T-helper 22 cell (primary cell): Measurements from ENCODE around the gene SHISA5.
A peak's percentile ranks its signal among the peaks of the same experiment; 100 is the strongest.
"Not testable (repeated sequence)": the region's sequence is repeated elsewhere in the genome, so short reads cannot be mapped to it uniquely, and the experiment has no call there.

ENCODE experiments used
- DNase-seq: peaks from one replicate; pipeline ENCODE4 v3.0.0-alpha.2; 2020; ENCODE audit warnings: low read depth

SHISA5 gene

DNA sequence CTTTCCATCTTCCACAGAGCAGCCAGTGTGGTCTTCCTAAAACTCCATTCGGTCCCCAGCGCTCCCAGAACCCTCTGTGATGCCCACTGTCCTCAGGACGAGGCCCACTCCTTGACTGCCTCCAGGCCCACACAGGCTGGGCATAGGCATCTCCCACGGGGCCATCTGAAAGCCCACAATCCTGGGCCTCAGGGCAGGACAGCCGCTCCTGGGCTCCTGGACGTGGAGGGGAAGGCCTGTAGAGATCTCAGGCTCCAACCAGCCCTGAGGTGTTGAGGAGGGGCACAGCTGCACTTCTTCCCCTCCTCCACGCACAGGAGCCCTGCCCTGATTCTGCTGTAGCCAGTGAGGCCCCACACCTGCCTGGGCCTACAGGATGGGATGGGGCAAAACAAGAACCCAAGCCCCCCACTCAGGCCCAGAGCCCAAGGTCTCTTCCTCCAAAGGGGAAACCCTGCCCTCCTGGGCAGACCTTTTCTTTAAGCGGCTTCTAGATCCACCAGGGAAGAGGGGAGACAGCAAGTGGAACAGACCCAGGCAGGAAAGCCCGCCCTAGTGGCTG, 25.9 kb downstream of the SHISA5 start:
- no peak for DNase-seq

DNA sequence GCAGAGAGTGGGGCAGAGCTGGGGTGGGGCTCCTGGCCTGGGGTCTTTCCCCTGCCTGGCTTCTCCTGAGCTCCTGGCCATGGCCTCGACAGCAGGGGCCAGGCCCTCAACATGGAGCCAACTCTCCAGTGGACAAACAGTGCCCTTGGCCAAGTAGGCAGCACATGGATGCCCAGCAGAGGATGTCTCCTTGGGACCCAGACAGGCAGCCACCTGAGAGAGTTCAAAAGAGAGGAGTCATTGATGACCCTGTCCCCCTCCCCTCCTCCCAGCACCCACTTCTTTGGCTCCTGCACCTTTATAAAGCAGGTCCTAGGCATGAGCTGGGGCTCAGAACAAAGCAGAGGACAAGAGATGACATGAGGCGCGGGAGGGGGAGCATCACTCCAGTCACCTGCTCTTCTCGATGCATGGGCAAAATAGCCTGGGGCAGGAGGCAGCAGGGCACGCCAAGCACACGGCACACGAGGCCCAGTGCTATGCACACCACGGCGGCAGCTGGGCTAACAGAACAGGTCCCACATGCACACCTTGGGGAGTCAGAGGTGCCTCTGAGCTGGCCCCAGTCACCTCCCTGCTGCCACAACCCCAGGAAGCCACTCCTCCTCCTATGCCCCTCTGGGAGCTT, 27.4 kb downstream of the SHISA5 start:
- DNase-seq: no peak

DNA sequence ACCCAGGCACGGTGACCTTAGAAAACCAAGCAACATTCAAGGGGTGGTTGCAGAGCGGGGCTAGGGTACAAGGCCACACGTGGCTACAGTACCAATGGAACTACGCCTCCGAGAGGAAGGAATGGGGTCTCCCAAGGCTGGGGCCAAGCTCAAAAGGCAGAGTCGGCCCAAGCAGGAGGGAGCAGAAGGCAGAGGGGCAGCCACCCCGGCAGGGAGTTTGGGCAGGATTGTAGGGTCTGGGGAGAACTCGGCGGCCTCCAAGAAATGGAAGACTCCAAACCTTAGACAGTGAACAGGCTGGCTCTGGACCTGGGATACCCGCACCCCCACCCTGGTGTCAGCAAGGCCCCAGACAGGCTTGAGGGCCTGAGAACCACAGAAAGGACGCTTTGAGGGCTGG, 28.8 kb downstream of the SHISA5 start:
- DNase-seq: no peak

DNA sequence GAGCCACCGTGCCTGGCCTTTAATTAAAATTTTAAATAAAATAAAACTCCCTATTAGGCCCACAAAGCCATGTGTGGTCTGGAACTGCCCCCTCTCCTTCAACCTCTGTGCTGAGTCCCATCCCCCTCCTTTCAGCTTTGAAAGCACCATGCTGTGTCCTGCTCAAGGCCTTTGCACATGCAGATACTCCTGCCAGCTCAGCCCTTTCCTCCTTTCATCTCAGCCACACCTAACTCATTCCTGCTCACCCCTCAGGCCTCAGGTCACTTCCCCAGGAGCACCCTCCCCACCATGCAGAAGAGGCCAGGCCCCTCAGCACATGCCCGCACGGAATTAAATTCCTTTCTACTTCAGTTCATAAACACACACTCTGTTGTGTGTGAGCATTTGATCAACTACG, 29.4 kb downstream of the SHISA5 start:
- no peak for DNase-seq

DNA sequence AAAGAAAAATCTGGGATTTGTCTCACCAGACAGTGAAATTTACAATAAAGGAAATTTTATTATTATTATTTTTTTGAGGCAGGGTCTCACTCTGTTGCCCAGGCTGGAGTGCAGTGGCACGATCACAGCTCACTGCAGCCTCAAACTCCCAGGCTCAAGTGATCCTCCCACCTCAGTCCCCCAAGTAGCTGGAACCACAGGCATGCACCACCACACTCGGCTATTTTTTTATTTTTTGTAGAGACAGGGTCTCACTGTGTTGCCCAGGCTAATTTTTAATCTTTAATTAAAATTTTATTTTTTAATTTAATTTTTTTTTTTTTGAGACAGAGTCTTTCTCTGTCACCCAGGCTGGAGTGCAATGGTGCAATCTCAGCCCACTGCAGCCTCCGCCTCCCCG, 29.9 kb downstream of the SHISA5 start:
- DNase-seq: not testable (repeated sequence)

DNA sequence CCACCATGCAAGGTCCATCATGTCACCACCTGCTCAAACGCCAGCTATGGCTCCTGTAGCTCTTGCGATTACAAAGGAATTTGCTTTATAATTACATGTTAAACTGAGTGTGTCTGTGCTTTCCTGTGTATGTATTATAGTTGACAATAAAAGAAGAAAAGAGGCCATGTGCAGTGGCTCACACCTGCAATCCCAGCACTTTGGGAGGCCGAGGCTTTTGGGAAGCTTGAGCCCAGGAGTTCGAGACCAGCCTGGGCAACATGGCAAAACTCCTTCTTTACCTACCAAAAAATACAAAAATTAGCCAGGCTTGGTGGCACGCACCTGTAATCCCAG, 30.4 kb downstream of the SHISA5 start:
- no peak for DNase-seq

DNA sequence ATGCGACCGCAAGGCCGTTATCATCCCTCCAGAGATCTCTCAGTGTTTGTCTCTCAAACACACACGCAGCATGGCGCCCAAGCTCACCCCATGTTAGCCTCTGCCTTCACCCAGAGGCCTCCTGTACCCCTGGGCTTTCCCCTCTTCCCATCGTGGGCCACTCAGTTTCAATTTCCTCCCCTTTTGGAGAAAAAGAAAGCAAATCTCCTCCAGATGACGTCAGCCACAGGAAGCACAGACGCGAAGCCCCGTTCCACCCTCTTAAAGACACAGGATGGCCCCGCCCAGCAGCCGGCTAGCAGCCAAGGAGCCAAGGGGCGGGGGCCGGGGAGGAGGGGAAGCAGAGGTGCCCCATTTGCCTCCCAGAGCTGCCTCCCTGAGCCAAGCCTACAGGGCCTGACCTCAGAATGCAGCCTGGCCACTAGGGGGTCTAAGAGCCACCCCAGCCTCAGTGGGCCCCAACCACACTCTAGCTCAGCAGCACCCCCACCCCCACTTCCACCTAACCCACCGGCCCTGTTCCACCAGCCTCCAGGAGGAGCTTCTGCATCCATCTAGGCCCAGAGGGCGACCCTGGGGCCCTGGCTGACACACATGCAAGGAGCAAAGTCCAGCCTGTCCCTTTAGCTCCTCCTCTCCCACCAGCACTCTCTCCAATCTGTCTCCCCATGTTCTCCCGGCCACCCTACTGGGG, 30.9 kb downstream of the SHISA5 start:
- DNase-seq: peak; percentile 90

DNA sequence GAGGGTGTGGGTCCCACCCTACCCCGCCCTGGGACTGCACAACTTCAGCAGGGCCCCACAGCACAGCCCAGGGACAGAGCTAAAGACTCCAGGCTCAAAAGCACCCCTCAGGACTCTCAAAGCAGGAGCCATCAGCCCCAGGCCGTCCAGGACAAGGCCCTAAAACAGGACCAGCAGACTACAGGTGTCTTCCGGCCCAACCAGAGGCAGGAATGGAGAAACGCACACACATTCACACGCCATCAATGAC, 31.4 kb downstream of the SHISA5 start:
- DNase-seq: no peak

DNA sequence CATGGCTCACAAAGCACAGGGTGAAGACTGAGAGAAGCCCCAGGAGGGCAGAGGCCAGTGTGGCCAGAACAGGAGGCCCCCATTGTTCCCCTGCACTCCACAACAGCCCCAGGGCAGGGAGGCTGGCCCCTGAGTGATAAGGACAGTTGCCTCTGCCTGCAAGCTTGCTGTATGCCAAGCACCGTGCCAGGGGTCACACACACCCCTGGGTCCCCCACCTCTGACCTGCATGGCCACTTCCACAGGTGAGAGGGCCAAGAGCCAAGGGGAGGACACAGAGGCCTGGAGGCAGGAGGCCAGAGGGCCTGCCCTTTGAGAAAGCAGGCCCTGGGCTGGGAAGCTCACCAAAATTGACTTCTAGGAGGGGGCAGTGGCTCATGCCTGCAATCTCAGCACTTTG, 33.7 kb downstream of the SHISA5 start:
- DNase-seq: no peak

DNA sequence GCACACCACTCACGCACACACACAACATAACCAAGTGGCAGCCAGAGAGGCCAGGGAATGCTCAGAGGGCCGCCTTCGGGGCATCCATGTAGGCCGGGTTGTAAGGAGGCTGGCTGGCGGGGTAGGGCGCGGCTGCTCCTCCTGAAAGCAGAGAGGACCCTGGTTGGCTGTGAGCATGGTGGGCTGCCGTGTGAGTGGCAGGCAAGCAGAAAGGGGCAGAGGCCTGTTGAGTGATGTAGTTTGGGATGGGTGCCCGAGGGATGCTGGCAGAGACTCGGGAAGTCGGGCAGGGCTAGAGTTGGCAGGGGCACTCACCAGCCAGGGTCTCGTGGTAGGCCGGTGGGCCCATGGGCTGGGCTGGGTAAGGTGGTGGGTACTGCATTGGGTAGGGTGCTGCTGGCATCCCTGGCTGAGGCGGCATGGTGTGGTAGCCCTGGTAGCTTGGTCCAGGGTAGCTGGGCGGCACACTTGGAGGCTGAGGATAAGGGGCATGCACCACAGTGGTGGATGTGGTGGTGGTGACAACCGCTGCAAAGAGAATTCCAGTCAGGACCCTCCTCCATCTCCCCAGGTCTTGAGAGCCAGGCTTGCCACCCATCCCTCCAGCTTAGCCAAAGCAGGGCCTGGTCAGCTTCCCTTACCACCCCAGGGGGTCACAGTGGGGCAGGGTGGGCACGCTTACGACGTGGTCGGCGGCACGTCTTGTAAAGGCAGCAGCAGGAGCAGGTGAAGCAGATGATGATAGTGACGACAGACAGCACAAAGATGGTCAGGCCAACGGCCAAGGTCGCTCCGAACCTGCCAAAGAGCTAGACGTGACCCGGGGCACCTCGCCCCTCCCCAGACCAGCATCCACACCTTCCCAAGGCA, 34.7 kb downstream of the SHISA5 start:
- DNase-seq: no peak

DNA sequence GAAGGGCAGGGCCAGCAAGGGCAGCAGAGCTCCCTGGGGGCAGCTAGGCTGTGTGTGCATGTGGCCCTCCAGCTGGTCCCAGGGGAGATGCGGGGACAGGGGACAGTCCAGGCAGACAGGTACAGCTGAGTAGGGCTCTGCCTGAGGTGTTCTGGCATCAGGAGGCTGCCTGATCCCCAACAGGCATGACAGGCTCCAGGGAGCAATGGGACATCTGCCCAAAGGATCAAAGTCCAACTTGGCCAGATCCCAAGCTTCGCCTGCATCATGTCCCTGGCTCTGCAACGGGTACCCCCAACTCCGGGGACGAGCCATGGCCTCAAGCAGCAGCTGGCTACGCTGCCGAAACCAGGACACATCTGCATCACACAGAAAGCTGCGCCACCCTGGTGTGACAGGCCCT, 35.6 kb downstream of the SHISA5 start:
- DNase-seq: no peak

DNA sequence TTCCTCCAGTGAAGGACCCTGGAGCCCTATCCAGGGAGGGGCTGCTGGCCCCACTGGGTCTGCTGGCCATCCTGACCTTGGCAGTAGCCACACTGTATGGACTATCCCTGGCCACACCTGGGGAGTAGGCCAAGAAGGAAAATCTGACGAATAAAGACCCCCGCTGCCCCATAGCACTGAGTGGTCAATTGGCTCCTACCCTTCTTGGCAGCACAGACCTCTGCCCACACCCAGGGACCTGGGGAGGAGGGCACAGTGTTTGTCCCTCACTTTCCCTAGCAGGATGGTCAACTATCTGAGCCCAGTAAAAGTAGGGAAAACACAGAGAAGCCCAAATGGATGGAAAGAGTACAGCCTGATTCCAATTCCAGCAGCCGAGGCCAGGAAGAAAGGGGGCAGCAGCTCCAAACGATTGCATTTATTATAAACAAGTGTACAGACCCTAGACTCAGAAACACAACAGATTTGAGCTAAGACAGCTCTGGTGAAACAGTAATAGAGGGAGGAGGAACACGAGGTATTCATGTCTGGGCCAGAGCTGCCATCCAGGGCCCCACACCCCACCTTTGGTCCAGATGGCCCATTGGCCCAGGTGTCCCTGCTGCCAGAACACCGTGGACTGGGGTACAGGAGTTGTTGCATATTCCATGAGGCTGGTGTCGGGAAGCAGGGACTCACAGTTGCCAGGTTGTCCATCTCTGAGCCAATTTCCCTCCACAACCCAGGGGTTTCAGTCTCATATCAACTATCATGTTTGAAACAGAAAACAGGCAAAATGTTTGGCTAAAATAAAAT, 36.3 kb downstream of the SHISA5 start:
- no peak for DNase-seq

DNA sequence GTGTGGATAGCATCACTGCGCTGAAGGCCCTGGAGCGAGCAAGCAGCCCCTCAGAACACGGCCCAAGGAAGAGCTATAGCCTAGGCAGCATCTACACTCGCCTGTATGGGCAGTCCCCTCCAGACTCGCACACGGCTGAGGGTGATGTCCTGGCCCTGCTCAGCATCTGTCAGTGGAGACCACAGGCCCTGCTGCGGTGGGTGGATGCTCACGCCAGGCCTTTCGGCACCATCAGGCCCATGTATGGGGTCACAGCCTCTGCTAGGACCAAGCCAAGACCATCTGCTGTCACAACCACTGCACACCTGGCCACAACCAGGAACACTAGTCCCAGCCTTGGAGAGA, 36.9 kb downstream of the SHISA5 start:
- DNase-seq: no peak

DNA sequence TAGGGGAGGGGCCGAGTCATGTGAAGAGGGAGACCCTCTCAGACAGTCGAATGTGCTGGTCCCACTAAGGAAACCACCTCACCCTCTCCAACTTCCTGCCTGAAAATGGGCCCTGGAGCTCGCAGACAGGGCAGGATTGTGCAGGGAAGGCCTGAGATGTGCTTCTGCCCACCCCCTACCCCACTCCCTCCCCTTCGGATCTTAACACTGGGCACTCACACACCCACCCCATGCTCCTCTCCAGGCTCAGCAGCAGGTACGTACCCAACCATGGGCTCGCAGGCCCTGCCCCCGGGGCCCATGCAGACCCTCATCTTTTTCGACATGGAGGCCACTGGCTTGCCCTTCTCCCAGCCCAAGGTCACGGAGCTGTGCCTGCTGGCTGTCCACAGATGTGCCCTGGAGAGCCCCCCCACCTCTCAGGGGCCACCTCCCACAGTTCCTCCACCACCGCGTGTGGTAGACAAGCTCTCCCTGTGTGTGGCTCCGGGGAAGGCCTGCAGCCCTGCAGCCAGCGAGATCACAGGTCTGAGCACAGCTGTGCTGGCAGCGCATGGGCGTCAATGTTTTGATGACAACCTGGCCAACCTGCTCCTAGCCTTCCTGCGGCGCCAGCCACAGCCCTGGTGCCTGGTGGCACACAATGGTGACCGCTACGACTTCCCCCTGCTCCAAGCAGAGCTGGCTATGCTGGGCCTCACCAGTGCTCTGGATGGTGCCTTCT, 37.4 kb downstream of the SHISA5 start:
- no peak for DNase-seq

DNA sequence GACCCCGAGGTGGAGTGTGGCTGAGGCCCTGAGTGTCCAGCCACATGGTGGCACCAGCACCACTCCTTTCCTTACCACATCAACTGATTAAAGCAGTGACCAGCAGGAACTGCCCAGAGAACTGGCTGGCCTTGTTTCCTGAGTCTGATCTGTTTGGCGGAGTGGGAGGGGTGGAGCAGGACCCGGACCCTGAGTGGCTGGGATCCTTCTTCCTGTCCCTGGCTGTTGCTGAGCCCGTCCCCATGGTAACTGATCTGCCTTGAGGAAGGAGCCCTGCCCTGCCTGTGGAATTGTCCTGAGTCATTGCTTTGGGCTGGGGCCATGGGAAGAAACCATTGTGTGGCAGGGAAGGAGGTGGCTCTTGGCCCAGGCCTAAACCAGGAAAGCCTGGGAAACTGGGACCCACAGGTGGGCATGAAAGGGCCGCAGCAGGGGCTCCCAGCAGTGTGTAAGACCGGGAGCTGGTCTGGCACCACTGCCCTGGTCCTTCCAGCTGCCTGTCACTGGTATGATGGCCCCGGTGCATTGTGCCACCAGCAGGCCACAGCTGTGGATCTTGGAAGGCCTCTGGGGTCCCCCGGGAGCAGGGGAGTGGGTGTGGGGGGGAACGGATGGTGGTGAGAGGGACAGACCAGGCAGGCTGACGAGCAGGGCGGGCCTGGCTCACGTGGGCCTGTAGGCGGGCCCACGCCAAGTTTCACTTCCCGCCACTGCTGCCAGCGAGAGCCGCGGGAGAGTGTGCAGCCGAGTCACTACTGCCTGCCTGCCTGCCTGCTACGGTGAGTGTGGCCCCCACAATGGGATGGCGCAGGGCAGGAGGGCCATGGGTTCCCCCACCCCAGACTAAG, 38.2 kb downstream of the SHISA5 start:
- DNase-seq: peak; percentile 58

DNA sequence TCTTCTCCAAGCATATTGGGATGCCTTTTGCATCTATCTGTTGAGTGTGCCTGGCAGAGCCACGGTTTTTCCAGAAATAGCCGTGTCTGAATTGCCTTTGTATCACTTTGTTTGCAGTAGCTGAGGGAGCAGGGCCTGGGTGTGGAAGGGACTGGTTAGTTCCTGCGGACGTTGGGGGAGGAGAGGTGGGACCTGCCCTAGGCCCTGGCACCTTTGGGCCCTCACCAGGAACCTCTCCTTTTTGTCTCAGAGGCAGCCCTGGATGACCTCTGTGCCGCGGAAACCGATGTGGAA, 38.8 kb downstream of the SHISA5 start:
- no peak for DNase-seq

DNA sequence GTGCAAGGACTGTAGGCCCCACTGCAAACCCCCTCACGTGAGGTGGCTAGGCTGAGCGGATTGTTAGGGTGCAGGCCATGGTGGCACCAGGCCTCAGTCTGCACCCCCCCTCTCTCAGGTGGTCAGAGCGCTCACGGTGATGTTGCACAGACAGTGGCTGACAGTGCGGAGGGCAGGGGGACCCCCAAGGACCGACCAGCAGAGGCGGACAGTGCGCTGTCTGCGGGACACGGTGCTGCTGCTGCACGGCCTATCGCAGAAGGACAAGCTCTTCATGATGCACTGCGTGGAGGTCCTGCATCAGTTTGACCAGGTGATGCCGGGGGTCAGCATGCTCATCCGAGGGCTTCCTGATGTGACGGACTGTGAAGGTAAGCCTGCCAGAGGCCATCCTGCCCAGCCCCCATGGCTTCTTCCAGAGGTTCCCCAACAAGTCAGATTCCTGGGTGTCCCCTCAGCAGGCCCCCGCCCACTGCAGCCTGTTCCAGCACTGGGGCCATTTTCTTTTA, 39.2 kb downstream of the SHISA5 start:
- DNase-seq: no peak

DNA sequence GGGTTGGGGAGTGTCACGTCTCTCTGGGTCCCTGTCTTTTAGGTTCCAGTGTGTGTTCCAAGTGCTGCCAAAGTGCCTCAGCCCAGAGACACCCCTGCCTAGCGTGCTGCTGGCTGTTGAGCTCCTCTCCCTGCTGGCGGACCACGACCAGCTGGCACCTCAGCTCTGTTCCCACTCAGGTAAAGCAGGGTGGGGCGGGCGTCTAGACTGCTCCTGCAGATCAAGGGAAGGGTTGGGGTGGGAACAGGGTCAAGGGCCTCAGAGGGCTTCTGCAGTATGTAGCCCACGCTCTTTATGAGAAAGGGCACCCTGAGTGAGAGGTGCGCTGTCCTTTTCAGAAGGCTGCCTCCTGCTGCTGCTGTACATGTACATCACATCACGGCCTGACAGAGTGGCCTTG, 40.3 kb downstream of the SHISA5 start:
- no peak for DNase-seq

DNA sequence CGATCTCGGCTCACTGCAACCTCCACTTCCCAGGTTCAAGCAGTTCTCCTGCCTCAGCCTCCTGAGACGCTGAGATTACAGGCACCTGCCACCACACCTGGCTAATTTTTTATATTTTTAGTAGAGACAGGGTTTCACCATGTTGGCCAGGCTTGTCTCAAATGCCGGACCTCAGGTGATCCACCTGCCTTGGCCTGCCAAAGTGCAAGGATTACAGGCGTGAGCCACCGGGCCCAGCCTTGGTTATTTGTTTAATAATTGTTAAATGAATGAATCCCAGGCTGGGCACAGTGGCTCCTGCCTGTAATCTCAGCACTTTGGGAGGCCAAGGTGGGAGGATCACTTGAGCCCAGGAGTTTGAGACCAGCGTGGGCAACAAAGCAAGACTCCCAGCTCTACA, 42.2 kb downstream of the SHISA5 start:
- DNase-seq: not testable (repeated sequence)

DNA sequence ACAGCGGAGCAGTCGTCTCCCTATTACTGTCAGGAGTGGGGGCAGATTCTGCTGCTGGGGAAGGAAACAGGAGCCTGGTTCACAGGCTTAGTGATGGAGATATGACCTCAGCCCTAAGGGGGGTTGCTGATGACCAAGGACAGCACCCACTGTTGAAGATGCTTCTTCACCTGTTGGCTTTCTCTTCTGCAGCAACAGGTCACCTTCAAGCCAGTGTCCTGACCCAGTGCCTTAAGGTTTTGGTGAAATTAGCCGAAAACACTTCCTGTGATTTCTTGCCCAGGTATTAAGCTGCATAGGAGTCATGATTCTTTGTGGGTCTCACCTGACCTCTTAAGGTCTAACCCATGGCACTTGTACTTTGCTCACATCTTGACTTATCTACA, 43.5 kb downstream of the SHISA5 start:
- no peak for DNase-seq
